ENCODE measurements around the gene SFMBT2. TPM values are rescaled to one million over a fixed set of nuclear protein-coding genes. Genes with fewer than 3 reads are reported as not detected.

Gene SFMBT2
- total RNA-seq, 1 donor from 2014 or later = 7.2 TPM

- no peak for DNase-seq (ENCODE audit: extremely low spot score, unreplicated experiment)
- Mint-ChIP-seq H3K27ac (peak overlapping the region; percentile 34), H3K4me3 (no peak overlapping the region), H3K4me1 (ENCODE audit: unreplicated experiment) (peaks cover 33% of the 10 kb centered on the region), H3K9me3 (no peaks in the 10 kb centered on the region), H3K27me3 (peaks cover 52% of the 10 kb centered on the region), H3K36me3 (no peaks in the 10 kb centered on the region)
- no peak for TF ChIP-seq CTCF (conservative IDR thresholded peaks at IDR 0.05)
These were observed 146.5 kb downstream of the SFMBT2 start for GRCh38 chr10:7264313-7264756.

- Mint-ChIP-seq H3K27me3 (peaks cover 53% of the 10 kb centered on the region), H3K4me1 (ENCODE audit: unreplicated experiment) (peaks cover 33% of the 10 kb centered on the region), H3K9me3 (no peaks in the 10 kb centered on the region), H3K4me3 (no peak overlapping the region), H3K27ac (peak overlapping the region; percentile 4), H3K36me3 (no peaks in the 10 kb centered on the region)
- no peak for TF ChIP-seq CTCF (conservative IDR thresholded peaks at IDR 0.05)
- DNase-seq (ENCODE audit: extremely low spot score, unreplicated experiment) = no peak
These were observed 147.2 kb downstream of the SFMBT2 start for GRCh38 chr10:7263616-7264015.

GRCh38 chr10:7261351-7261750, 149.5 kb downstream of the SFMBT2 start:
- no peak for DNase-seq (ENCODE audit: extremely low spot score, unreplicated experiment)
- Mint-ChIP-seq H3K27me3 (peaks cover 52% of the 10 kb centered on the region), H3K4me1 (ENCODE audit: unreplicated experiment) (peaks cover 40% of the 10 kb centered on the region), H3K36me3 (peaks cover 4% of the 10 kb centered on the region), H3K9me3 (no peaks in the 10 kb centered on the region), H3K4me3 (no peak overlapping the region), H3K27ac (no peak overlapping the region)
- no peak for TF ChIP-seq CTCF (conservative IDR thresholded peaks at IDR 0.05)

GRCh38 chr10:7260912-7261311, 149.9 kb downstream of the SFMBT2 start:
- no peak for TF ChIP-seq CTCF (conservative IDR thresholded peaks at IDR 0.05)
- DNase-seq (ENCODE audit: extremely low spot score, unreplicated experiment) = no peak
- H3K4me1 Mint-ChIP-seq (ENCODE audit: unreplicated experiment) = peaks cover 43% of the 10 kb centered on the region
- H3K9me3 Mint-ChIP-seq = no peaks in the 10 kb centered on the region
- H3K4me3 Mint-ChIP-seq = no peak overlapping the region
- H3K27me3 Mint-ChIP-seq = peaks cover 57% of the 10 kb centered on the region
- peaks cover 4% of the 10 kb centered on the region for H3K36me3 Mint-ChIP-seq
- H3K27ac Mint-ChIP-seq = no peak overlapping the region

GRCh38 chr10:7260412-7260900, 150.4 kb downstream of the SFMBT2 start:
- H3K9me3 Mint-ChIP-seq = no peaks in the 10 kb centered on the region
- no peak overlapping the region for H3K27ac Mint-ChIP-seq
- H3K4me1 Mint-ChIP-seq (ENCODE audit: unreplicated experiment) = peaks cover 45% of the 10 kb centered on the region
- peaks cover 58% of the 10 kb centered on the region for H3K27me3 Mint-ChIP-seq
- peaks cover 4% of the 10 kb centered on the region for H3K36me3 Mint-ChIP-seq
- DNase-seq (ENCODE audit: extremely low spot score, unreplicated experiment) = no peak
- peak; percentile 69 for TF ChIP-seq CTCF (conservative IDR thresholded peaks at IDR 0.05)
- H3K4me3 Mint-ChIP-seq = no peak overlapping the region
